Small intestine (tissue), 7 donors: ENCODE measurements around the gene FKBP1A. TPM values are rescaled to one million over a fixed set of nuclear protein-coding genes. Genes with fewer than 3 reads are reported as not detected.
"Not testable (repeated sequence)": the region's sequence is repeated elsewhere in the genome, so short reads cannot be mapped to it uniquely, and the experiment has no call there.

Experiments
- DNase-seq, 2 donors: peaks; one replicate each; pipeline versions ENCODE4 v3.0.0 to v3.0.0-alpha.2; 2013
- FAIRE-seq: peaks from 2 replicates; lab custom pipeline; 2012; peaks lifted over from hg19 to GRCh38; lab: Jason Lieb, UNC
- H3K27ac ChIP-seq, 3 donors: one replicate each; pipeline ENCODE4 v1.5.1; 2013; ENCODE audit warnings: low read length in 2 of 3, mild to moderate bottlenecking in 2 of 3, control low read depth in 1 of 3, inconsistent platforms in 1 of 3, low read depth in 1 of 3, moderate library complexity in 1 of 3
- H3K27me3 ChIP-seq, 3 donors: one replicate each; pipeline ENCODE4 v1.6.1; 2013; ENCODE audit warnings: low read length in 3 of 3, inconsistent platforms in 1 of 3; ENCODE audit not compliant: control insufficient read depth in 3 of 3, insufficient read depth in 3 of 3
- H3K36me3 ChIP-seq, 3 donors: one replicate each; pipeline ENCODE4 v1.6.1; 2013; ENCODE audit warnings: low read length in 3 of 3, inconsistent platforms in 1 of 3, low read depth in 1 of 3, mild to moderate bottlenecking in 1 of 3, moderate library complexity in 1 of 3; ENCODE audit not compliant: control insufficient read depth in 3 of 3, insufficient read depth in 2 of 3
- H3K4me1 ChIP-seq, 3 donors: one replicate each; pipeline ENCODE4 v1.6.1; 2013; ENCODE audit warnings: low read length in 2 of 3, inconsistent platforms in 1 of 3, low read depth in 1 of 3, mild to moderate bottlenecking in 1 of 3, moderate library complexity in 1 of 3; ENCODE audit not compliant: control insufficient read depth in 3 of 3, insufficient read depth in 2 of 3
- H3K4me3 ChIP-seq, 3 donors: one replicate each; pipeline ENCODE4 v1.5.1; 2013; ENCODE audit warnings: low read length in 3 of 3, control low read depth in 1 of 3, inconsistent platforms in 1 of 3, low read depth in 1 of 3, mild to moderate bottlenecking in 1 of 3, moderate library complexity in 1 of 3
- H3K9me3 ChIP-seq, 2 donors: one replicate each; pipeline ENCODE4 v1.6.1; 2013; ENCODE audit warnings: low read depth in 1 of 2, low read length in 1 of 2; ENCODE audit not compliant: control insufficient read depth in 2 of 2, insufficient read depth in 1 of 2
- WGBS, 3 donors: extraction: QIAGEN DNeasy Blood & Tissue Kit; methylation state at CpG; one replicate each; pipeline ENCODE4 v1.1.7; 2013; 5-methylcytosine and 5-hydroxymethylcytosine counted together
- polyA plus RNA-seq, 4 donors: library from polyadenylated mRNA; stranded (reverse) in 3 of 4; unstranded in 1 of 4; fragments of 200-250 nt in 3 of 4; fragments of 120-200 nt in 1 of 4; gene quantifications; one replicate each; pipeline versions ENCODE4 v1.2.1 to v1.2.3, GENCODE V29; 2013
- donor health status: healthy with polysubstance abuse.
- donor health status: control.
- donor health status: control.
- donor health status: Bipolar disorder and iron deficiency.
- donor health status: healthy.

The FKBP1A gene
- polyA plus RNA-seq, 4 donors, result 146 to 315 (median 208) TPM

DNA sequence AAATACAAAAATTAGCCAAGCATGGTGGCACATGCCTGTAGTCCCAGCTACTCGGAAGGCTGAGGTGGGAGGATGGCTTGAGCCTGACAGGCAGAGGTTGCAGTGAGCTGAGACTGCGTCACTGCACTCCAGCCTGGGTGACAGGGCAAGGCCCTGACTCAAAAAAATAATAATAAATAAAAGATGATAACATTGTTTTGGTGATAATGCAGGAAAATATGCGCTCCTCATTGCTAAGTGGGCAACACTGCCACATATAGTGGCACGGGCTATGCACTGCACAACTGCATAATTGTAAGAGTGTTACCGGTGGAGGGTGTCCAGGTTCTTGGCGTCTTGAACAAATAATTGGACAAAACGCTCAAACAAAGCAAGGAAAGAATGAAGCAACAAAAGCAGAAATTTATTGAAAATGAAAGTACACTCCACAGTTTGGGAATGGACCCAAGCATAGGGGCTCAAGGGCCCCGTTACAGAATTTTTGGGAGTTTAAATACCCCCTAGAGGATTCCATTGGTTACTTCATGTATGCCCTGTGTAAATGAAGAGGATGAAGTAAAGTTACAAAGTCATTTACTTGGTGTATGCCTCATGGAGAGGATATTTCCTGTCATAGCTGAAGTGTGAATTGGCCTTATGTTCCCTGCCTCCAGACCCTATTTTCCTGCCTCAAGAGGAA, 49.3 kb downstream of the FKBP1A start:
- H3K4me3 ChIP-seq, FAIRE-seq: not testable (repeated sequence)

DNA sequence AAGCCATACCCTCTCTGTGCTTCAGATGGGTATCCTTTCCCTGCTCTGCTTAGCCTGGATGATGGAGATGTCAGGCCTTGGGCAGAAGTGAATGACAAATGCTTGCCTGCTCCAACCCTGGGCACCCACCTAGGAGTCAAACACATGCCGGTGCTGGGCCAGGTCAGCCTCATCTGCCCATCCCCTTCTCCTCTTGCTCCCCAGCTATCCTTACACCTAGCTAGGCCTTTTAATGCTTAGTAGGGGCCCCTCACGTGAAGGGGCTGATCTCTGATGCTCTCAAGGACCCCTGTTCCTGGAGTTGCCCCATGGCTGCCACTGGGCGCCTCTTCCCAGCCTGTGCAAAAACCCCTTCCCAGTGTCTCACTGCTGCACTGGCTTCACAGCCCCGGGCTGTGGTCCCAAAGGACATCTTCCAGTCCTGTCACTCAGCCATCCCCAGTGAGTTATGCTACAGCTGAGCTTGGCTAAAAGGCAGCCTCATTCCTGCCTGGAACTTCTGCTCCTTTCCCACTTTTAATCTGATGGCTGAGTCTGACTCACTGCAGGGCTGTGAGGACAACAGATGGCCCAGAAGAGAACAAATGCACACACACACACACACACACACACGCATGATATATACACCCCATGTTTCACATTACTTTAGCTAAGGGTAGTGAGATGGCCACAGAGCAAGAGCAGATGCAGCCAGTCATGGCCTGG, 51.1 kb downstream of the FKBP1A start:
- H3K36me3 ChIP-seq, result peaks cover 0 to 2% (median 0%) of the 10 kb centered on the region in 3 donors
- 87 to 91% (median 90%) methylated on average over 5 of the region's 5 CpGs for WGBS, 3 donors
- H3K4me3 ChIP-seq, result no peak overlapping the region
- H3K27me3 ChIP-seq, result no peaks in the 10 kb centered on the region
- H3K4me1 ChIP-seq, result peaks cover 0 to 3% (median 2%) of the 10 kb centered on the region in 3 donors
- H3K27ac ChIP-seq, result no peak overlapping the region
- no peak for DNase-seq
- H3K9me3 ChIP-seq, result no peaks in the 10 kb centered on the region
- FAIRE-seq, result no peak

More for the DNA sequence above, 49.3 kb downstream of the FKBP1A start:
- H3K27me3 ChIP-seq, H3K27ac ChIP-seq, H3K36me3 ChIP-seq, H3K9me3 ChIP-seq, DNase-seq, H3K4me1 ChIP-seq: not testable (repeated sequence)
- WGBS, 3 donors, result 88 to 95% (median 93%) methylated on average over 8 of the region's 8 CpGs

DNA sequence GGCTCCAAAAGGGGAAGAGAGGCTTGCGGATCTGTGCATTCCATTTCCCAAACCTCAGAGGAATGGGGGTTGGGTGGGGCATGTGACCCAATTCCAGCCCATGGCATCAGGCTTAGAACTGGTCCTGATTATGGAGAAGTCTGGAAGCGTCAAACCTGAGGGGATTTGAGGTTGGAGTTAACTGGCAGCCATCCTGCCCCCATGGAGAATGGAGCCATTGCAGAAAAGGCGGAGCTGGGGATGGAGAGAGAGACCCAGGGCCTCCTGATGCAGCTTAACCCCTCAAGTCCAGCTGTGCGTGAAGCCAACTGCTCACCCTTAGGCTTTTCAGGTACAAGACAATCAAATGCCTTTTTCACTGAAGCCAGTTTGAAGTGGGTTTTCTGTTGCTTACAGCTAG, 54.1 kb downstream of the FKBP1A start:
- no peak overlapping the region for H3K27ac ChIP-seq
- FAIRE-seq (no peak), DNase-seq (no peak)
- no peaks in the 10 kb centered on the region for H3K27me3 ChIP-seq
- no peak overlapping the region for H3K4me3 ChIP-seq
- H3K4me1 ChIP-seq, result peaks cover 0 to 3% (median 2%) of the 10 kb centered on the region in 3 donors
- H3K9me3 ChIP-seq, result peaks cover 0 to 6% of the 10 kb centered on the region in 2 donors
- H3K36me3 ChIP-seq, result peaks cover 0 to 15% (median 0%) of the 10 kb centered on the region in 3 donors
- 89 to 97% (median 91%) methylated on average over 4 of the region's 4 CpGs for WGBS, 3 donors

DNA sequence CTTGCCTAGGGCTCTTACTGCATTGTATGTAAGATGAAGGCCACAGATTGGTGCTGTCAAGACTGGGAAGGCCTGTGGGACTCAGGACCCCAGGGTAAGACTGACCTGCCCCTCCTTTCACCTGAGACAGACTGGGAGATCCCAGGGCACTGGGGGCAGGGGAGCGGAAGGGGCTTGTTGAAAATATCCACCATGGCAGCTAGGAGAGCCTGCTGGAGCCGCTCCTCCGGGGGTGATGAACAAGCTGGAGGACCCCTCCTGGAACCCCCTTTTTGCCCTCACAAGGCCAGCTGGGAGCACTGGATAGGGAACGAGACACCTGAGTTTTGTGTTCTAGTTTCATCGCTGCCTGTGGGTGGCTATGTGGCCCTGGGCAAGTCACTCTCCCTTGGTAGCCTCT, 54.8 kb downstream of the FKBP1A start:
- no peak for FAIRE-seq

DNA sequence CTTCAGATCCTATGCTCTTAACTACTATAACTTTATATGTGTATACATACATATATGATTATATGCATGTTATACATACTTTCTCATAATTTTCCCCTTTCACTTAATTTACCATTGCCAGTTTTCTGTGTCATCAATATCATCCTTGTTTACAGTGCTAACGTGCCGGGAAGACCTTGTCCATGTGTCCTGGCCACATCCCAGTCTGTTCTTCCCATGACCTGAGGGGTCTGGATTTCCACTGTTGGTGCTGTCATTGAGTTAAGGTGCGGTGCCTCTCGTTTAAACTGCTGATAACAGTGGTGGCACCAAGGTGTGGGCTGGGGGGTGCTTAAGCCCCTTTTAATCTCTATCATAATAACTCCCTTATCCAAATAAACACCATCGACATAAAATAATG, 55.4 kb downstream of the FKBP1A start:
- 25 to 40% (median 35%) methylated on average over 5 of the region's 5 CpGs for WGBS, 3 donors
- Histone ChIP-seq H3K4me3 (no peak overlapping the region), H3K36me3 (peaks cover 0 to 27% (median 0%) of the 10 kb centered on the region in 3 donors), H3K27ac (peak overlapping the region in 1 of 3 donors; percentile 9), H3K9me3 (peaks cover 0 to 7% of the 10 kb centered on the region in 2 donors), H3K4me1 (peaks cover 0 to 3% (median 2%) of the 10 kb centered on the region in 3 donors), H3K27me3 (no peaks in the 10 kb centered on the region)
- DNase-seq (no peak), FAIRE-seq (no peak)

More for the DNA sequence above, 54.8 kb downstream of the FKBP1A start:
- Histone ChIP-seq H3K4me3 (no peak overlapping the region), H3K27ac (peak overlapping the region in 1 of 3 donors; percentile 24), H3K36me3 (peaks cover 0 to 22% (median 0%) of the 10 kb centered on the region in 3 donors), H3K9me3 (peaks cover 0 to 7% of the 10 kb centered on the region in 2 donors), H3K4me1 (peaks cover 0 to 3% (median 2%) of the 10 kb centered on the region in 3 donors), H3K27me3 (no peaks in the 10 kb centered on the region)
- 97 to 99% (median 99%) methylated on average over 5 of the region's 5 CpGs for WGBS, 3 donors
- DNase-seq, result no peak

DNA sequence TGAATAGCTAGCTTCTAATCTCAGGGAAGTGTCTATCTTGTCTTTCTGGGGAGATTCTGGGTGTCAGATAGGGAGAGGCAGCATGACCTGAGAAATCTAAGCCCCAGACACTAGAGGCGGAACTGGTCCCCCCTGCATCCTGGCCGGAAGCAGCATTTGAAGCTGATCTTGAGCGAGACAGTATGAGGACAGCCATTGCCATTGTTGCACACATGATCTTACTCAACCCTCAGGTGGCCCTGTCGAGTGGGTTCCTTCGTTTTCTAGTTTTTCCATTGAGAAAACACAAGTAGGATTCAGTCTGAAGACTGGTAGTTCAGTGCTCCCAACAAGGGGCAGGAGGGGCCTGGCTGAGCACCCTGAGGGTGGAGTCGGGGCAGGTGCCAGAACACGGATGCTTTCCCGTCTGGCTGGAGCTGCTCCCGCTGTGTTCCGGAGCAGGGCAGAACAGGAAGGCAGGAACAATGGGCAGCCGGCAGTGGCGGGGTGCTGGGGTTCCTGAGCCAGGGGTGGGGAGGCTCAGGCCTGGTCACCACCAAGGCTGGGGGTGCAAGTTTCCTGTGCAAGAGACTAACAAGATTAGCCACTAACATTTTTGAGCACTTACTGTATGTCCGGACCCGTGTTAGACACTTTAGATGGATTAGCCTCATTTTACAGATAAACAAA, 56.0 kb downstream of the FKBP1A start:
- 19 to 36% (median 35%) methylated on average over 14 of the region's 14 CpGs for WGBS, 3 donors

DNA sequence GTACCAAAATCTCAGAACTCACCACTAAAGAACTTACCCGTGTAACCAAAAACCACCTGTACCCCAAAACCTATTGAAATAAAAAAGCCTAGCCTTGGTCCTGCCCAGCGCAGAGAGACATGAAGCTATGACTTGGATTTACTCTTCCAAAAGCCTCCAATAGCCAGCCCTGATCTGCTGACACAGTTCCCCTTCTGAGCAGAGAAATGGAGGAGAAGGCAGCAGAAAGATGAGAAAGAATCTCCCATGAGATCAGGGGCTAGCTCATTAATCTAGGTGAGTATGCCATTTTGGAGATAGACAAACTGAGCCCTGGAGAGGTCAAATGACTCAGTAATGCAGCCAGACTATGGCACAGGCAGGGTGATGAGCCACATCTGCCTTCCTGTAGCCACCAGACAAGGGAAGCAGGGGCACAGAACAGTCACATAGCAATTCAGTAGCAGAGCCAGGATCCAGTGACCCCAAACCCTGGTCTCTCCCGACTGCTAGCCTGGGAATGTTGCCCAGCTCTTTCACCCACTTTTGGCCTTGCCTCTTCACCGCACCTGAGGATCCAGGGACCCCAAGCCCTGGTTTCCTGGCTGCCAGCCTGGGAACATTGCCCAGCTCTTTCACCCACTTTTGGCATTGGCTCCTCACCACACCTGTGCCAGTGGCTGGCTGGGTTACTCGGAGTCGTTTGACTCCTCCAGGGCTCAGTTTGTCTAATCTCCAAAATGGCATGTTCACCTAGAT, 56.7 kb downstream of the FKBP1A start:
- Histone ChIP-seq H3K9me3 (peaks cover 0 to 7% of the 10 kb centered on the region in 2 donors), H3K27ac (peak overlapping the region in 1 of 3 donors; percentile 64), H3K4me1 (peaks cover 0 to 3% (median 2%) of the 10 kb centered on the region in 3 donors), H3K36me3 (peaks cover 0 to 40% (median 0%) of the 10 kb centered on the region in 3 donors), H3K27me3 (no peaks in the 10 kb centered on the region), H3K4me3 (no peak overlapping the region)
- no peak for DNase-seq
- FAIRE-seq, result no peak
- 50 to 60% (median 50%) methylated on average over 6 of the region's 6 CpGs for WGBS, 3 donors

More for the DNA sequence above, 56.0 kb downstream of the FKBP1A start:
- H3K4me3 ChIP-seq, result no peak overlapping the region
- DNase-seq (peak in 1 of 2 donors; percentile 40), FAIRE-seq (no peak)
- peaks cover 0 to 7% of the 10 kb centered on the region in 2 donors for H3K9me3 ChIP-seq
- H3K4me1 ChIP-seq, result peaks cover 0 to 3% (median 2%) of the 10 kb centered on the region in 3 donors
- H3K27me3 ChIP-seq, result no peaks in the 10 kb centered on the region
- H3K27ac ChIP-seq, result peak overlapping the region in 1 of 3 donors; percentile 64
- peaks cover 0 to 33% (median 0%) of the 10 kb centered on the region in 3 donors for H3K36me3 ChIP-seq
